SK-N-SH treated with all-trans-retinoic acid at 6 μM for 48 hours (cell line): ENCODE data around the gene TDRKH.

Experiments used
- BACH2 ChIP-seq: fragments of 250-450 bp; sonication (Bioruptor Pico); IDR thresholded peaks from 2 replicates; pipeline ENCODE4 v1.9.0; 2021; ENCODE audit warnings: mild to moderate bottlenecking, borderline replicate concordance
- OSR1 ChIP-seq: fragments of 250-450 bp; sonication (Bioruptor Pico); IDR thresholded peaks from 2 replicates; pipeline ENCODE4 v1.8.0; 2022; ENCODE audit warnings: moderate library complexity, mild to moderate bottlenecking, inconsistent platforms
- PATZ1 ChIP-seq: fragments of 250-450 bp; sonication (Bioruptor Pico); IDR thresholded peaks from 2 replicates; pipeline ENCODE4 v1.8.0; 2020; ENCODE audit warnings: mild to moderate bottlenecking, moderate library complexity, borderline replicate concordance
- POU6F1 ChIP-seq: fragments of 250-450 bp; sonication (Bioruptor Pico); IDR thresholded peaks from 2 replicates; pipeline ENCODE4 v1.8.0; 2021; ENCODE audit warnings: low read depth, mild to moderate bottlenecking, moderate library complexity, borderline replicate concordance
- PPARA ChIP-seq: fragments of 250-450 bp; sonication (Bioruptor Pico); IDR thresholded peaks from 2 replicates; pipeline ENCODE4 v1.5.0; 2020; ENCODE audit warnings: mild to moderate bottlenecking, borderline replicate concordance
- SNAI2 ChIP-seq: fragments of 250-450 bp; sonication (Bioruptor Pico); IDR thresholded peaks from 2 replicates; pipeline ENCODE4 v1.5.0; 2020; ENCODE audit warnings: mild to moderate bottlenecking, moderate library complexity
- TOX ChIP-seq: fragments of 250-450 bp; sonication (Bioruptor Pico); IDR thresholded peaks from 2 replicates; pipeline ENCODE4 v1.8.0; 2021; ENCODE audit warnings: mild to moderate bottlenecking, moderate library complexity, borderline replicate concordance
- ZFP3 ChIP-seq: fragments of 250-450 bp; sonication (Bioruptor Pico); IDR thresholded peaks from 2 replicates; pipeline ENCODE4 v1.5.0; 2020; ENCODE audit warnings: mild to moderate bottlenecking, moderate library complexity
- ZFP30 ChIP-seq: fragments of 450-650 bp; formaldehyde crosslinking; IDR thresholded peaks from 2 replicates; pipeline ENCODE4 v1.5.0; 2022; ENCODE audit warnings: mild to moderate bottlenecking, moderate library complexity
- ZNF565 ChIP-seq: fragments of 450-650 bp; formaldehyde crosslinking; conservative IDR thresholded peaks from 2 replicates; pipeline ENCODE4 v1.5.0; 2020; ENCODE audit warnings: low read depth, mild to moderate bottlenecking, moderate library complexity
- ZNF8 ChIP-seq: fragments of 450-650 bp; formaldehyde crosslinking; IDR thresholded peaks from 2 replicates; pipeline ENCODE4 v1.5.0; 2020; ENCODE audit warnings: mild to moderate bottlenecking, moderate library complexity

- TF ChIP-seq POU6F1 (CRISPR knock-in tag) (no peak), PPARA (no peak), TOX (CRISPR knock-in tag) (no peak), ZFP30 (CRISPR knock-in tag) (no peak), PATZ1 (CRISPR knock-in tag) (no peak), BACH2 (CRISPR knock-in tag) (no peak), ZNF8 (CRISPR knock-in tag) (no peak), SNAI2 (CRISPR knock-in tag) (no peak), OSR1 (CRISPR knock-in tag) (no peak), ZNF565 (CRISPR knock-in tag) (no peak), ZFP3 (CRISPR knock-in tag) (no peak)
Observed at GRCh38 chr1:151823175-151823574, 32.9 kb upstream of the TDRKH start.
